ENCODE data around the gene FRMPD2.
"Not testable (repeated sequence)": the region's sequence is repeated elsewhere in the genome, so short reads cannot be mapped to it uniquely, and the experiment has no call there.

FRMPD2 gene

DNA sequence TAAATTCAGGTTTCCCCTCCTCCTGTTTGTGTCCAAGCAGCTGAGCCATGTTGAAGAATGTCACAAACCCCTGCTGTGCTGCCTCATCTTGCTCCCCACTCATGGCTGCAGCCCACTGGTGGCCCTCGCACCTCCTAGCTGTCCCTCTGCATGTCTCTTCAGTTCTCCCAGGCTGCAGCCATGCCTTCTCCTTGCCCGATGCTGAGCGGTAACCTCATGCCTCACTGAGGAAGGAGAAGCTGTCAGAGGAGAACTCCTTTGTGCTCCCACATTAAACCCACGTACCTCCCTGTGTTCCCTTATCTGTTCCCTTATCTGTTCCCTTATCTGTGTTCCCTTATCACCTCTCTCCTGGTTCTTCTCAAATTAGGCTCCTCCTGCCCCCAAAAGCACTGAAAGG, 10.3 kb upstream of the FRMPD2 start:
- no peak overlapping the region for H3K4me3 ChIP-seq (replicated peaks in 1 of 2; ENCODE audit: low read depth in 2 of 2, low read length in 2 of 2)
- no peak for DNase-seq (ENCODE audit: low read depth in 2 of 2)
- TF ChIP-seq, protein P1, sequence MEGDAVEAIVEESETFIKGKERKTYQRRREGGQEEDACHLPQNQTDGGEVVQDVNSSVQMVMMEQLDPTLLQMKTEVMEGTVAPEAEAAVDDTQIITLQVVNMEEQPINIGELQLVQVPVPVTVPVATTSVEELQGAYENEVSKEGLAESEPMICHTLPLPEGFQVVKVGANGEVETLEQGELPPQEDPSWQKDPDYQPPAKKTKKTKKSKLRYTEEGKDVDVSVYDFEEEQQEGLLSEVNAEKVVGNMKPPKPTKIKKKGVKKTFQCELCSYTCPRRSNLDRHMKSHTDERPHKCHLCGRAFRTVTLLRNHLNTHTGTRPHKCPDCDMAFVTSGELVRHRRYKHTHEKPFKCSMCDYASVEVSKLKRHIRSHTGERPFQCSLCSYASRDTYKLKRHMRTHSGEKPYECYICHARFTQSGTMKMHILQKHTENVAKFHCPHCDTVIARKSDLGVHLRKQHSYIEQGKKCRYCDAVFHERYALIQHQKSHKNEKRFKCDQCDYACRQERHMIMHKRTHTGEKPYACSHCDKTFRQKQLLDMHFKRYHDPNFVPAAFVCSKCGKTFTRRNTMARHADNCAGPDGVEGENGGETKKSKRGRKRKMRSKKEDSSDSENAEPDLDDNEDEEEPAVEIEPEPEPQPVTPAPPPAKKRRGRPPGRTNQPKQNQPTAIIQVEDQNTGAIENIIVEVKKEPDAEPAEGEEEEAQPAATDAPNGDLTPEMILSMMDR (IDR thresholded peaks at IDR 0.05; ENCODE audit: low read depth, low read length): no peak

DNA sequence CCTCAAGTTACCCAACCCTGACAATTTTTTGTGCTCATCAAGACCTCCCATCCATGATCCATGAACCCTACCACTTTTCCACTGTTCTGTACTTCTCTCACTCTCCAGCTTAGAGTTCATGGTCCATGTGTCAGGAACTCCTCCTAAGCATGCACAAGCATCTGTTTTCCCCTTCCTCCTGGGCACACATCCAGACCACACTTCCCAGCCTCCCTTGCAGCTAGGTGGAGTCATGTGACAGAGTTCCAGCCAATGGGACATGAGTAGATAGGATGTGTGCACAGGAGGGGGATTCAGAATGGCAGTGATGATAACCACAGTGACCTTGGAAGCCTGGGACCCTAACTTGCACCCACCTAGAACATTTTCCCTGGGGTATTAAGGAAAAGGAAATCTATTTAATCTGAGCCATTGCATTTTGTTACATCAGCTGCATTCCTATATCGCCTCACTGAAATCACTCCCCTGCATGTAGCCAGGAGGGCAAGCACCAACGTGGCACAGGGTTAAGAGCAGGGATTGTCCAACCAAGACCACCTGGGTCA, 9.6 kb upstream of the FRMPD2 start:
- TF ChIP-seq, protein P1 (IDR thresholded peaks at IDR 0.05; ENCODE audit: low read depth, low read length): no peak
- H3K4me3 ChIP-seq (replicated peaks in 1 of 2; ENCODE audit: low read depth in 2 of 2, low read length in 2 of 2): no peak overlapping the region

DNA sequence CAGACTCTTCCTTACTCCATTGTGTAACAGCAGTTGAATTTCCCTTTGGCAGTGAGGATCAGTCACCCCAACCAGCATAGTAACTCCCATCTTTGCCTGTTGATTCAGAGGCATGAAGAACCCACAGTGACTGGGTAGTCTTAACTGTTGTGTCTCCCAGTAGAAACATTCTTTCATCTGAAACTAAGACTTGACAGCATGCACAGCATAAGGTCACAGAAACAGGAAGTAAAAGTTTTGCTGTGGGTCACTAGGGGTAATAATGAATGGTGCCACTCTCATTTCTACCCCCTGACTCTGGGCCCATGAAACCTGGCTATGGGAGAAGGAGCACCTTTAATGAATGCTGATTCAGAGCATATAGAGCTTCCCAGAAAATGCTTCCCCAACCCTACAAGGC, 8.3 kb upstream of the FRMPD2 start:
- no peak for DNase-seq (ENCODE audit: low read depth in 2 of 2)
- TF ChIP-seq, protein P1 (IDR thresholded peaks at IDR 0.05; ENCODE audit: low read depth, low read length): no peak
- no peak overlapping the region for H3K4me3 ChIP-seq (replicated peaks in 1 of 2; ENCODE audit: low read depth in 2 of 2, low read length in 2 of 2)

More for the DNA sequence above, 9.6 kb upstream of the FRMPD2 start:
- DNase-seq (ENCODE audit: low read depth in 2 of 2): no peak

DNA sequence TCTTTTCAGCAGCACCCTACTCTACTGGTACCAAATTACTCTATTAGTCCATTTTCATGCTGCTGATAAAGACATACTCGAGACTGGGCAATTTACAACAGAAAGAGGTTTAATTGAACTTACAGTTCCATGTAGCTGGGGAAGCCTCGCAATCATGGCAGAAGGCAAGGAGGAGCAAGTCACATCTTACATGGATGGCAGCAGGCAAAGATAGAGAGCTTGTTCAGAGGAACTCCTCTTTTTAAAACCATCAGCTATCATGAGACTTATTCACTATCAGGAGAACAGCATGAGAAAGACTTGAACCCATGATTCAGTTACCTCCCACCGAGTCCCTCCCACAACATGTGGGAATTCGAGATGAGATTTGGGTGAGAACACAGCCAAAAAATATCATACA, 7.2 kb upstream of the FRMPD2 start:
- DNase-seq (ENCODE audit: low read depth in 2 of 2); H3K4me3 ChIP-seq (replicated peaks in 1 of 2; ENCODE audit: low read depth in 2 of 2, low read length in 2 of 2): not testable (repeated sequence)

DNA sequence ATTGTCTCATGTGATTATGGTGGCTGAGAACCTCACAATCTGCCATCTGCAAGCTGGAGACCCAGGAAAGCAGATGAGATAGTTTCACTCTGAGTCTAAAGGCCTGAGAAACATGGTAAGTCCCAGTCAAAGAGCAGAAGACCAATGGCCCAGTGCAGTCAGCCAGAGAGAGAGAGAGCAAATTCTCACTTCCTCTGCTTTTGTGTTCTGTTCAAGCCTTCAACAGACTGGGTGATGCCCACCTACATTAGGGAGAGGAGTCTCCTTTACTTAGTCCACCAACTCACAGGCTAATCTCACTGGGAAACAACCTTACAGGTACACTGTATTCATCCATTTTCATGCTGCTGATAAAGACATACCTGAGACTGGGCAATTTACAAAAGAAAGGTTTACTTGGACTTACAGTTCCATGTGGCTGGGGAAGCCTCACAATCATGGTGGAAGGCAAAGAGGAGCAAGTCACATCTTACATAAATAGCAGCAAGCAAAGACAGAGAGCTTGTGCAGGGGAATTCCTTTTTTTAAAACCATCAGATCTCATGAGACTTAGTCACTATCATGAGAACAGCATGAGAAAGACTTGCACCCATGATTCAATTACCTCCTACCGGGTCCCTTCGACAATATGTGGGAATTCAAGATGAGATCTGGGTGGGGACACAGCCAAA, 4.7 kb upstream of the FRMPD2 start:
- TF ChIP-seq, protein P1 (IDR thresholded peaks at IDR 0.05; ENCODE audit: low read depth, low read length): no peak
- H3K4me3 ChIP-seq (replicated peaks in 1 of 2; ENCODE audit: low read depth in 2 of 2, low read length in 2 of 2): no peak overlapping the region
- DNase-seq (ENCODE audit: low read depth in 2 of 2): no peak

DNA sequence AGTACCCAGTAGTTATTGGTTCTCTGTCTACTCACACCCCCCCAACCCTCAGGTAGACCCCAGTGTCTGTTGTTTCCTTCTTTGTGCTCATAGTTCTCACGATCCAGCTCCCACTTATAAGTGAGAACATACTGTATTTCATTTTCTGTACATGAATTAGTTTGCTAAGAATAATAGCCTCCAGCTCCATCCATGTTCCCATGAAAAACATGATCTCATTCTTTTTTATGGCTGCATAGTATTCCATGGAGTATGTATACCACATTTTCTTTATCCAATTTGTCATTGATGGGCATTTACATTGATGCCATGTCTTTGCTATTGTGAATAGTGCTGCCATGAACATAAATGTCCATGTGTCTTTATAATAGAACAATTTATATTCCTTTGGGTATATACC, 2.6 kb upstream of the FRMPD2 start:
- no peak for DNase-seq (ENCODE audit: low read depth in 2 of 2)
- H3K4me3 ChIP-seq (replicated peaks in 1 of 2; ENCODE audit: low read depth in 2 of 2, low read length in 2 of 2): no peak overlapping the region
- TF ChIP-seq, protein P1 (IDR thresholded peaks at IDR 0.05; ENCODE audit: low read depth, low read length): no peak

DNA sequence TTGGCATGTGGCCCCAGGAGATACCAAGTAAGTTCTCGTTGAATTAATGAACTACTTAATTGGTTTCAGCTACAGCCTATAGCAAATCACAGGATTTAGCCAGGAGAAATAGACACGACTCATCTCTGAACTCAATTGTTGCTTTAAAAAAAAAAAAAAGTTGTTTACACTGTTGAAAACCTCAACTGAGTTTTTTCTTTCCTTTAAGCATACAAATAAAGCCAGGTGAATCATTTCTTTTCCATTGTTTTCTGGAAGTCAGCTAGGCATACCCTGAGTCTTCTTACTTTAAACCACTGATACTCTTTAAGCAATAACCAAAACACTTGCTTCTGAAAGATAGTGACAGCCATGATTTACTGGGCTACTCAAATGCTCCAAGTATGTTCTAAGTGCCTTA, 755 bp downstream of the FRMPD2 start:
- TF ChIP-seq, protein P1 (IDR thresholded peaks at IDR 0.05; ENCODE audit: low read depth, low read length): no peak
- peak in 1 of 2 donors; percentile 13 for DNase-seq (ENCODE audit: low read depth in 2 of 2)
- H3K4me3 ChIP-seq (replicated peaks in 1 of 2; ENCODE audit: low read depth in 2 of 2, low read length in 2 of 2): no peak overlapping the region
